HL-60/S4 treated with retinoic acid at 250 ng/mL for 4 days and 3 days (cell line): ENCODE data around the gene DNAI2.
"Not testable (repeated sequence)": the region's sequence is repeated elsewhere in the genome, so short reads cannot be mapped to it uniquely, and the experiment has no call there.

Experiments used
- in situ Hi-C: fragments of 300-500 bp; cut with MboI; formaldehyde crosslinking; loops from 2 replicates; pipeline ENCODE4 v1.7.0; 2022; ENCODE audit warnings: low sequenced_read_pairs

Gene DNAI2

DNA sequence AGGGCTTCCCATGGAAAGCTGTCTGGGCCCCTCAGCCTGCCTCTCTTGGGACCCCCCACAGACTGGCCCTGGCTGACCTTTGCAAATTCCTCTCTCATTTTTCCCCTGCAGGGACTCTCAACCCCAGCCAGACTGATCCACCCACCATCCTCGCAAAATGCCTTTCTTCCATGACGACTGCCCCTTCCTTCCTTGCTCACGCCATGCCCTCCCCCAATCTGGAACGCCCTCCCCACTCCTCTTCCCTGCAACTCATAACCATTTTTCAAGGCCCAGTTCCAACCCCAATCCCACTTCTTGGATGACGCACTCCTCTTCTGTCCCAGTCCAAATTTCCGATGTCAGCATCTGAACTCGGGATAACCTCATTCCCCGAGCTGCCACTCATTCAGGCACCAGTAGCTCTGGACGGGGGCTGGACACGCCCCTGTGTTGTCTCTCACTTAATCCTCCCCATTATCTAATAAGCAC, 1.3 kb upstream of the DNAI2 start:
- in situ Hi-C loops = loop anchor here (10.0 kb wide), 1 partner anchor 58 kb away; the partner anchor contains the start of gene TTYH2

DNA sequence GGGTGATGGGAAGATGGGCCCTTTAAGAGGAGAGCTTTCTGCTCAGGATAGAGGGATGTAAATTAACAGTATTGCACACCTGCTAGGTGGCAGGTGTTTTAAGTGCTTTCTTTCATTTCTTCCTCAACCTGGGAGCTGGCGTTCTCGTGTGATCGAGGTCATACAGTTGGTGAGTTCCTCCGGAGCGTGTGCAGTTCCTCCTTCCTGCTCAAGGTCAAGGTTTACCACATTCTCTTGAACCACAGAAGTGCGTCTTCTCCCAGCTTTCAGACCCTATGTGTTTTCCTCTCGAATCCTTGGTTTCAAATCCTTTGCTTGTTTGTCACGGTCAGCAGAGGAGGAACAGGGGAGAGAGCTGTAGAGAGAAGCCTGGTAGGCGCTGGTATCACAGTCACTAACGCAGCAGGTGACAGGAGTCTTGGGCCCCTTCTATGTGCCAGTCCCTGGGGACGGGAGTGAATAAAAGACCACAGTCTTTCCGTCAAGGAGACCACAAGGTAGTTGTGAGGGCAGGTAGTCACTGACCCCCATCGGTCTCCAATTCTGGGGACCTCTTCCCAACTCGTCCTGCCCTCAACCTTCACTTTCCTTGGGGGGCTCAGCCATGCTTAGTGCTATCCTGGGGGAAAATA, 791 bp downstream of the DNAI2 start:
- in situ Hi-C loops = loop anchor here (10.0 kb wide), 1 partner anchor 60 kb away; the partner anchor contains the start of gene TTYH2

DNA sequence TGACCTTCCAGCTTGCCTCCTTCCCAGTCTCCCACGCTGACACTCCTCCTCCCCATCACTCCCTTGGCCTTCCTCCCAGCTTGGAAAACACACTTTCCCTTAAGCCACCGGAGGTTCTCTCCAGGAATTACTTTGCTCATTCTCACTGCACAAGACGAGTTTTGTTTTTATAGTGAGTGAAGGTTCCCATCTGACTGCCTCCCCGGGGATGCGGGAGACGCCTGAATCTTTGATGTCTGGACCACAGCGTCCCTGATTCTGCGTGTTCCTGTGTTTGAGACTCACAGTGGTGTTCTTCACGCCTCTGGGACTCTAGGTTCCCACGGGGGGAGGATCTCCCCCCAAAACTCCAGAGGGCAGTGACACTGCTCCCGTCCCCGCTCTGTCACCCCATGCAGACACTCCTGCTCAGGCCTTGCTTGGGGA, 2.0 kb downstream of the DNAI2 start:
- in situ Hi-C loops = loop anchor here (10.0 kb wide), 1 partner anchor 61 kb away; the partner anchor contains the start of gene TTYH2

DNA sequence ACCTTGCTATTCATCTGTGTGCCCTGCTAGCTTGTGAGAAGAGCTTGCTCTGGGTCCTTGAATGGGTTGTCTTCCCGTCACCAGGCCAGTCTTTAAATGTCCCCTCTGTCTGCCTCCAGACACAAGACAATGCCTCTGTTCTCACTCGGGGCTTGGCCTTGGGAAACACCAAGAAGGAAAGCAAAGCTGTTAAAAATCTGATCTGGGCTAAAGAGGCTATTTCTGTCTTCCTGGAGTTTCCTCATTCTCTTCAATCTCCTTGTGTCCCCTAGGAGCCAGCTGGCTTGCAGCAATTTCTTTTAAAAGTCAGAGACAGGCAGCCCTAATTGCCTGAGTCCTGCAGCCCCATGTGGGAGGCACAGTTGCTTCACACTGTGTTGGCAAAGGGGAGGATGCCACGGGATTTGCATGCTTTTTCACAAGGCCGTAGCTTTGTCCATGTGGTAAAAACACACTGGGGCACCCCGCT, 2.5 kb downstream of the DNAI2 start:
- in situ Hi-C loops = loop anchor here (10.0 kb wide), 1 partner anchor 62 kb away; the partner anchor contains the start of gene TTYH2

DNA sequence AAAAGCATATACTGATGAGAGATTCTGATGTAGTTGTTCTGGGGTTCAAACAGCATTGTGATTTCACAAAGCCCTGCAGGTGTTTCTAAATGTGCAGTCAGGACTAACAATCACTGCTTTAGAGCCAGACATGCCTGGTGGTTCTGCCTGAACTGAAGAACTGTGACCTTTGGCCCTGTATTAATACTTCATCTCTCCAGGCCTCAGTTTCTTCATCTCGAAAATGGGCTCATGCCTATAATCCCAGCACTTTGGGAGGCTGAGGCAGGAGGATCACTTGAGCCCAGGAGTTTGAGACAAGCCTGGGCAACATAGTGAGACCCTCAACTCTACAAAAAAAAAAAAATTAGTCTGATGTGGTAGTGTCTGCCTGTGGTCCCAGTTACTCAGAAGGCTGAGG, 3.9 kb downstream of the DNAI2 start:
- in situ Hi-C loops = loop anchor here (10.0 kb wide), 1 partner anchor 63 kb away; the partner anchor contains the start of gene TTYH2

DNA sequence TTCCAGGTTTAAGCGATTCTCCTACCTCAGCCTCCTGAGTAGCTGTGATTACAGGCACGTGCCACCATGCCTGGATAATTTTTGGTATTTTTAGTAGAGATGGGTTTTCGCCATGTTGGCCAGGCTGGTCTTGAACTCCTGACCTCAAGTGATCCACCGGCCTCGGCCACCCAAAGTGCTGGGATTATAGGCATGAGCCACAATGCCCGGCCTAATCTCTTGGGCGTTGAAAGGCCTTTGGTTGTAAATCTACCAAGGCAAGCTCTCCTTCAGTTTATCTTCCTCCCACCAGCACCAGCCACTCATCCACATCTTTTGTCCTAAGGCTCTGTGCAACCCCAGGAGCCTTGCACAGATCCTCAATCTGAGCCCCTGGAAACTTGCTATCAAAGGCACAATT, 5.6 kb downstream of the DNAI2 start:
- in situ Hi-C loops = loop anchor here (10.0 kb wide), 1 partner anchor 65 kb away; the partner anchor contains the start of gene TTYH2

DNA sequence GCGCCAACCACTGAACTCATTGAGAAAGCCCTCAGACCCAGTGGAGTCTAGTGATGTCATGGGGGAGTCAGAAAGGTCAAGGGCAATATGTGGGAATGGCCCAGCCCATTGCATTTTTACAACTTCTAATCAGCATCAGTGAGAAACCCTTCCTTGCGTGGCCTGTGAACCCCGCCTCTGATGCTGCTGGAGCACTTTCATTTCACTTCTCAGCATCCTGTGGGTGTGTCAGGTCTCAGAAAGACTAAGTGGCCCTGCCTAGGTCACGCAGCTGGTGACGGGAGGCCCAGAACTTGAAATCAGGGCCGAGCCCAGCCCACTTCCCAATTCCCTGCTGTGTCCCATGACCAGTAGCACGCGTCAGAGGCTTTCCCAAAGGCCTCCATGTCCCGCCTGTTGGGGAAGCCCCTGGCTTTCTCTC, 6.1 kb downstream of the DNAI2 start:
- in situ Hi-C loops = no loop called here

DNA sequence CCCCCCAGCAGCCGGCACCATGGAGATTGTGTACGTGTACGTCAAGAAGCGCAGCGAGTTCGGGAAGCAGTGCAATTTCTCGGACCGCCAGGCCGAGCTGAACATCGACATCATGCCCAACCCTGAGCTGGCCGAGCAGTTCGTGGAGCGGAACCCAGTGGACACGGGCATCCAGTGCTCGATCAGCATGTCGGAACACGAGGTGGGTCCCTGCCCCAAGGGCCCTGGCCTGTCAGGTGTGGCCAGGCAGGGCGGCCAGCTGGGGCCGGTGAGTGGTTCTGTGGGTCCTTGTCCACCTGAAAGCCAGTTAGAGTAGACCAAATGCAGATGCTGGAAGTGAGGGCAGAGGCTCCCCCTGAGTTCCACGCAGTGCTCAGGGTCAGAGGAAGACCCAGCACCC, 7.8 kb downstream of the DNAI2 start:
- in situ Hi-C loops = no loop called here

DNA sequence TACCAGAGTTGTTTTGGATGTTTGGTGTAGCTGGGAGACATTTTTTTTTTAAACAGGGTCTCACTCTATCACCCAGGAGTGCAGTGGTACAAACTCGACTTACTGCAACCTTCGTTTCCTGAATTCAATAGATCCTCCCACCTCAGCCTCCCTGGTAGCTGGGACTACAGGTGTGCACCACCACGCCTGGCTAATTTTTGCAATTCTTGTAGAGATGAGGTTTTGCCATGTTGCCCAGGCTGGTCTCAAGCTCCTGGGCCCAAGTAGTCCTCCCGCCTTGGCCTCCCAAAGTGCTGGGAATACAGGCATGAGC, 8.2 kb downstream of the DNAI2 start:
- in situ Hi-C loops = not testable (repeated sequence)

DNA sequence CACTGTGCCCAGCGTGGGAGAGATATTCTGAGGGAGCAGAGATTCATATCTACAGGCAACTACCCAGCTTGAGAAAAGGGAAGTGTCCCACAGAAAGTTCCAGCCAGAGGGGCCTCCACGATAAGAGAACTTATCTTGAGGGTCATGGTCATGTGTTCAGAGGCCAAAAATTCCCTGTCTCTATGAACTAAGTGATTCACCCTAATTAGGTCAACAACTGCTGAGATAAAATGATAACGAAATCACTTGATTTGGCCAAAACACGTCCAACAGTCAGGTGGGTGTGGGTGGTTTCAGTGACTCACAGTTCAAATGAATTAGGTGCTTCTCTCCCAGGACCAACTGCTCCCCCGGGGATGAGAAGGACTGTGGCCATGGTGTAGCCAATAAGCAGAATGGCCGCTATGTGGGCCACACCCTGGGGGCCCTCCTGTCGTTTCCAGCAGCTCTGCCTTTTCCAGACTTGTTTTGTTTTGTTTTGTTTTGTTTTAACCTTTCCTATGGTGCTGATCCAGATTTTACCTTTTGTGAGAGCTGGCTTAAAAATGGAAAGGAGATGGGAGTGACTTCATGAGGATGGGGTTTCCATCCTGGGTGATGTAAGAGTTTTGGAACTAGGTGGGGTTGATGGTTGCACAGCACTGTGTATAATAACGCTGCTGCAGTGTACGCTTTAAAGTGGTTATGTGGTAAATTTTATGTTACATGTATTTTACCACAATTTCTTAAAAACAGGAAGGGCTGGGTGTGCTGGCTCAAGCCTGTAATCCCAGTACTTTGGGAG, 8.7 kb downstream of the DNAI2 start:
- in situ Hi-C loops = no loop called here

DNA sequence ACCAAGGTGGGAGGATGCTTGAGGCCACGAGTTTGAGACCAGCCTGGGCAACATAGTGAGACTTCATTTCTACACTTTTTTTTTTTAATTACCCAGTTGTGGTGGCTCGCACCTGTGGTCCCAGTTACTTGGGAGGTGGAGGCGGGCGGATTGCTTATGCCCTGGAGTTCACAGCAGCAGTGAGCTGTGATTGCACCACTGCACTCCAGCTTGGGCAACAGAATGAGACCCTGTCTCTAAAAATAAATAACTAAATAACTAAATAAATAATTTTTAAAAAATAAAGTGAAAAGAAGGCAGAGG, 9.3 kb downstream of the DNAI2 start:
- in situ Hi-C loops = no loop called here

DNA sequence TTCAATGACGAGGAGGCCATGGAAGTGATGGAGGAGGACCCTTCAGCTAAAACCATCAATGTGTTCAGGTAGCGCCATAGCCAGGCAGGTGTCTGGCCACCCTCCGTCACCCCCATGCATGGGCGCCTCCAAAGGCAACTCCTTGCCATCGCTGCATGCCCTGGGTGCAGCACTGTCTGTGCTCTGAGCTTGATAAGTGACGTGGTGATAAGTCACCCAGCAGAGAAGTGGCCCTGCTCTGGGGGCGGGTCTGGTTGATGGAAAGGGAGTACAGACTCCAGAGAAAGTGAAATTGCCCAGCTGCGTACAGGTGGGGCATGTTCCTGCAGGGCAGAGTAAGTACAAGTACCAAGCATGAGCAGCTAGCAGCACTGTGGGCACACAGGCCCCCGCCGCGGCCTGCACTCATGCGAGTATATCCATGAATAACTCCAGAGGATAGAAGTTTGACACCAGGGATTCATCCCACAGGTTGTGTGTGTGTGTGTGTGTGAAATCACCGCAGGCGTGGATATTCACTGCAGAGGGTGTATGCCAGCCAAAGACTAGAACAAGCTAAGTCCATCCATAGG, 13.1 kb downstream of the DNAI2 start:
- in situ Hi-C loops = no loop called here

DNA sequence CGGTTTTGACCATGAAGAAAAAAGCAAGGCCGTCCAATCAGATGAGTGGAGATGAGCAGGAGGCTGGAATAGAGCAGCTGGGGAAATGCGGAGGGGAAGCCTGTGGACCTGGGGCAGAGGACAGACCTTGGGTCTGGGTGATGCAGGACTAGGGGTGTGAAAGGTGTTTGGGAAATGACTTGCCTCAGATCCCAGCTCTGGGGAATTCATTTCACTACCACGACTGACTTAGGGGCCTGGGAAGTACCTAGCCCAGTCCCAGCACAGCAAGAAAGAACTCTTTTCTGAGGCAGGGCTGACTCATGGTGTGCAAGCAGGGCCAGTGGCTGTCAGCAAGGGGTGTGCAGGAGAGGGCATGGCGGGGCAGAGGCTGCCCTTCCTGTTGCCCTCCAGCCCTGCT, 14.8 kb downstream of the DNAI2 start:
- in situ Hi-C loops = no loop called here

DNA sequence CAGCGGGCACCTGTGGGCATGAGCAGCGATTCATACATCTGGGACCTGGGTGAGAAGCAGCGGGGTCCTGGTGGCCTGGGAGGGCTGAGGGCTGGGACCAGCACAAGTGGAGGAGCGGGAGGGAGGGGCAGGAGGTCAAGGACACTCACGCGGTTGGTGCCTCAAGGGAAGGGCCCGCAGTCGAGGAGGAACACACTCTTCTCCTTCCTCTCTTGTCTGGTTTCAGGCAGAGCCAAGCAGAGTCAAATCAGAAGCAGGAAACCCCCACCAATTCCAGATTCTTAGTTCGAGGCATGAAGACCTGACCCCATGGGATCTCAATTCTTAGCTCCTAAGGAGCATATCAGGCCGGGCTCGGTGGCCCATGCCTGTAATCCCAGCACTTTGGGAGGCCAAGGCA, 15.7 kb downstream of the DNAI2 start:
- in situ Hi-C loops = no loop called here

DNA sequence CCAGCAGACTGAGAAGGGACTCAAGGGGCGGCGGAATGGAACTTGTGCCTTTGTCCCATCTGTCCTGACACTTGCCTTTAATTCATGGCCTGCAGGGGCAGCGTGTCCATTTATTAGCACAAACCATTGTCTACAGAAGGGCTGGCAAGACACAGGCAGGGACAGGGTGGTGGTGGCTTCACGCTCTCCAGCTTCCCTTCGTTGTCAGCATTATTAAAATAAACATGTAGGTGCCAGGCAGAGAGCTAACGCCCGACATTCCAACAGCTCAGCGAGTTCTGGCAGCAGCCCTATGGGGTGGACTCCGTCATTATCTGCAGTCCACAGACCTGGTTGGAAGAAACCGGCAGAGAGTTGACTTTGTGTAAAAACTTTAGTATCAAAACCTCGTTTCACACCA, 16.3 kb downstream of the DNAI2 start:
- in situ Hi-C loops = no loop called here

DNA sequence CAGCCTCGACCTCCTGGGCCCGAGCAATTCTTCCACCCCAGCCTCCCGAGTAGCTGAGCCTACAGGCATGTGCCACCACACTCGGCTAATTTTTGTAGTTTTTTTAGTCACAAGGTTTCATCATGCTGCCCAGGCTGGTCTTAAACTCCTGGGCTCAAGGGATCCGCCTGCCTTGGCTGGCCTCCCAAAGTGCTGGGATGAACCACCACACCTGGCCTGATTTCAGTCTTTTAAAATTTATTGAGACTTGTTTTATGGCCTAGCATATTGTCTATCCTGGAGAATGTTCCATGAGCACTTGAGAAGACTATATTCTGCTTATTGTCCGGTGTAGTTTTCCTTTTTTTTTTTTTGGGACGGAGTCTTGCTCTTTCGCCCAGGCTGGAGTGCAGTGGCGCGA, 18.5 kb downstream of the DNAI2 start:
- in situ Hi-C loops = no loop called here

DNA sequence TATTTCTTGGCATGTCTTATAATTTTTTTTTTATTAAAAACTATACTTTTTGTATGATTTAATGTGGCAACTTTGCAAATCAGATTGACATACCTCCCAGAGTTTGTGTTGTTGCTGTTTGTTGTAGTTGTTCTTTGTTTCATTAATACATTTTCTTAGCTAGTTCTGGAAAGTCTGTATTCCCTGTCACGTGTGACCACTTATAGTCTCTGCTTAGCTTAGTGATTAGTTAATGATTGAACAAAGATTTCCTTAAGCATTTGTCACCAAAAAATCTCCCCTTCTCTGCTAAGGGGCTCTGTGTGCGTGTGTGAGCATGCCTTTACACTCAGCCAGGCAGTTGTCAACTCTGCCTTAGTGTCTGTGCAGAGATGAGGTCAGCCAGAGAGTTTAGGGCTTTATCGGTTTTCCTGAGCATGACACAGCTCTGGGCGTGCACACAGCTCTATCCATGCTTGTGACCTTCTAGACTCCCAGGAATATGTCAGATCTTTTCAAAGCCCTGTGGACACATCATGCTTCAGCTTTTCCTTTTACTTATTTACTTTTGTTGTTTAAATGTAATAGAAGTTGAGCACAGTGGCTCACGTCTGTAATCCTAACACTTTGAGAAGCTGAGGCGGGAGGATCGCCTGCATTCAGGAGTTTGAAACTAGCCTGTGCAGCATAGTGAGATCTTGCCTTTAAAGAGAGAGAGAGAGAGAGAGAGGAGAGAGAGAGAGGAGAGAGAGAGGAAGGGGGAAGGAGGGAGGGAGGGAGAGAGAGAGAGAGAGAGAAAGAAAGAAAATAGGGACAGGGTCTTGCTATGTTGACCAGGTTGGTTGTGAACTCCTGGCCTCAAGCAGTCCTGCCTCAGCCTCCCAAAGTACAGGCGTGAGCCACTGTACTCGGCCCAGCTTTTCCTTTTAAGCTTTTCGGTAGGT, 21.9 kb downstream of the DNAI2 start:
- in situ Hi-C loops = no loop called here

DNA sequence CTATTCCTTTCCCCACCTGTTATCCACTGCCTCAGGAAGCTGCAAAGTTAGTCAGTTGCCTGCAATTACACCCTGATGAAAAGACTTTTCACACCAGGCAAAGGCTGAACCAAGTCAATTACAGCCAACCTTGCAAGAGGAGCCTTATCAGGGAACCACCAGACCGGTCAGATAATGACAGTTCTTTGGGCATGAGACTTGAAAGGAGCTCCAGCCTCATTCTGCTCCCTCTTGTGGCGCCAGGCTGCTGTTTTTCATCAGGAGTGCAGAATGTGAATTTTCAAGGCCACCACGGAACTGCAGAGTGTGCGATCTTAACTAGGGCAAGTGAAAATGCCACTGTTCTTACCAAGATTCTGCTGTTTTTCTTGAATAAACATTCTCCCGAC, 22.5 kb downstream of the DNAI2 start:
- in situ Hi-C loops = no loop called here

DNA sequence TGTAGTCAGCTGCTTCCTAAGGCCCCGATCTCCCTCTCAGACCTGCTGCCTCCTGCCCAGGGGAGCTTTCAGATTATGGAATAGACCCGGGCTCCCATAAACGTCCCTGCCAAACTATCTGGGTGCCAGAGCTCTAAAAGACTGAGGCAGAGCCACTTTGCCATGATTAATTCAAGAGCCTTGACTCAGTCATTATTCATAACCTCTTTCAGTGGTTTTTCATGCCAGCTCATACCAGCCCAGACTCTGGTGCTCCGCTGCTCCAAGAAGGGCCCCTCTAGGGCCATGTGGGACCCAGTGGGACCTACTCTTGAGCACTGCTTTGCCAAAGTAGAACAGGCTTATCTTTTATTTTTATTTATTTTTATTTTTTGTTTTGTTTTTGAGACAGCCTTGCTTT, 23.9 kb downstream of the DNAI2 start:
- in situ Hi-C loops = no loop called here

DNA sequence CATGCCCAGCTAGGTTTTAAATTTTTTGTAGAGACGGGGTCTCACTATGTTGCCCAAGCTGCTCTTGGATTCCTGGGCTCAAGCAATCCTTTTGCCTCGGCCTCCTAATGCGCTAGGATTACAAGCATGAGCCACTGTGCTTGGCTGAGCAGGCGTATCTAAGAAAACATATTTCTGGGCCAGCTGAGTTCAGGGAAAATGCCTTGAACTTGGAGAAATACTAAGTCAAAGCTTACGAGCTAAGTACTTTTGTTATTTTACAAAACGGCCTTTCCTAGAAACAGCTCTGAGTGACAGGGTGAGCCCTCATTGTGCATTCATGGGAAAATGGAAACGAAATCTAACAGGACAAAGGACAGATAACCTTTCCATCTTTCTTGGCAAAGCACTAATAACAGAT, 24.7 kb downstream of the DNAI2 start:
- in situ Hi-C loops = no loop called here
